HG03025 (cell line): ENCODE results near the gene SMARCB1.
"Not testable (repeated sequence)": the region's sequence is repeated elsewhere in the genome, so short reads cannot be mapped to it uniquely, and the experiment has no call there.

Source experiments
- ATAC-seq: cut with Tn5 transposase; IDR thresholded peaks from one replicate; pipeline ENCODE4 v1.9.1; 2021; ENCODE audit warnings: mild to moderate bottlenecking, moderate library complexity; ENCODE audit not compliant: unreplicated experiment, low FRiP score

Gene SMARCB1

DNA sequence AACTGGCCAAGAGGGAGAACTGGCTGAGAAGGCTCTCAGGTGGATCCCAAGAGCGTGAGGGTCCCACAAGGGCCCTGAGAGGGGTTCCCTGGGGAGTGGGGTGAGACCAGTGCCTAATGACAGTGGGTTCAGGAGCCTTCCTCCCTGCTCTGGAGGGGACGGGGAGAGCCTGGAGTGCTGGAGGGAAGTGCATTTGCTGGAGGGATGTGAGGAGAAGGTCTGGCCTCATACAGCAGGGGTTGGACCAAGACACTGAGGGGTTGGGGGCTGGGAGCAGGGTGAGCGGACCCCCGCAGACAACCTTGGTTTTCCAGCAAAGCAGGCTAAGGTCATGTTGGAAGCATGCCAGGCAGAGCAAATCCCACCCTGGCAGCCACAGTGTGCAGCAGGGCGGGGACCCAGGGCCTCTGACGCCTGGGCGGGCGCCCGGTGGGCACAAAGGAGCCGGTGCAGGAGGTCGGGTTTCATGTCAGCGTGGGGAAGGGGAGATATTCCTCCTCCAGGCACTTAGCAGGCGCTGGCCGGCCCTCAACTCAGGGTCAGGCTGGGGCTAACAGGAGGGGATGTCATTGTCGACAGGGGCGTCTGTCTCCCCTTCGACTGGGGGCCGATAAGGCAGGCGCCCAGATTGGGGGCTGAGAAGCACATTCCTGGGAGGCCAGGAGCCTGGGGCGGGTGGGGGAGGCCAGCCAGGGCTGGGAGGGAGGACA is 55.1 kb downstream of the SMARCB1 start:
- no peak for ATAC-seq

DNA sequence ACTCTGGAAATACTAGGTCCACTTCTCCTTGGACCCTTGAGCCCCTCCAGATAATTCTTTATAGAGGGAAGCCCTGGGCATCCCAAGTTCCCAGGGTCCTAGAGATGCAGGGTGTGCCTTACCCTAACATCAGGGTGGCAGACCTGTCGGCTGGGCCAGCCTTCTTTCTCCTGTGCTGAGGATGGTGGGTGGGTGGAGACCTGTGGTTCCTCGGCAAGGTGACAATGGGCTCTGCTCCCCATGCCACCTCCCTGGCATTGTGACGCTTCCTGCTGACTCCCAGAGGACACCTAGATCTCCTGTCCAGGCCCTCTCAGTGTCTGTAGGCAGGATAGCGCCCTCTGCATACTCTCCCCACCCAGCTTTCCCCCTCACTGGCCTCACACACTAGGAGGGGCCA is 55.8 kb downstream of the SMARCB1 start:
- no peak for ATAC-seq

GRCh38 chr22:23844739-23845202 is 58.0 kb downstream of the SMARCB1 start:
- no peak for ATAC-seq

GRCh38 chr22:23845265-23846080 is 58.7 kb downstream of the SMARCB1 start:
- no peak for ATAC-seq

DNA sequence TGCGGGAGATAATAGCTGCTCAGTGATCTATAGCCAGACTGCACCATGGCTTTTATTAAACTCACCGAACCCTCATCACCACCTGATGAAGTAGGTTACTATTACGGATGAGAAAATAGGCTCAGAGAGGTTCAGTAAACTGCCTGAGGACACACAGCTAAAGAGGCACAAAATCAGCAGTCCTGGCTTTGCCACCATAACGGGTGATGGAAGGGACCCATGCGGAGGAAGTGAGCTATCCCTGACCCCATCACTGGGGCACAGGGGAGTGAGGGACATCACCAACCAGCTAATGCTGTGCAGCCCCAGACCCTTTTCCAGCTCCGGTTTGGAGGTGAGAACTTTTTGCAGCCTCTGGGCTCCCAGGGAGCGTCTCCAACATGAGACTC is 59.3 kb downstream of the SMARCB1 start:
- no peak for ATAC-seq

- ATAC-seq, result no peak
Observed at GRCh38 chr22:23847310-23847920, 60.6 kb downstream of the SMARCB1 start.

DNA sequence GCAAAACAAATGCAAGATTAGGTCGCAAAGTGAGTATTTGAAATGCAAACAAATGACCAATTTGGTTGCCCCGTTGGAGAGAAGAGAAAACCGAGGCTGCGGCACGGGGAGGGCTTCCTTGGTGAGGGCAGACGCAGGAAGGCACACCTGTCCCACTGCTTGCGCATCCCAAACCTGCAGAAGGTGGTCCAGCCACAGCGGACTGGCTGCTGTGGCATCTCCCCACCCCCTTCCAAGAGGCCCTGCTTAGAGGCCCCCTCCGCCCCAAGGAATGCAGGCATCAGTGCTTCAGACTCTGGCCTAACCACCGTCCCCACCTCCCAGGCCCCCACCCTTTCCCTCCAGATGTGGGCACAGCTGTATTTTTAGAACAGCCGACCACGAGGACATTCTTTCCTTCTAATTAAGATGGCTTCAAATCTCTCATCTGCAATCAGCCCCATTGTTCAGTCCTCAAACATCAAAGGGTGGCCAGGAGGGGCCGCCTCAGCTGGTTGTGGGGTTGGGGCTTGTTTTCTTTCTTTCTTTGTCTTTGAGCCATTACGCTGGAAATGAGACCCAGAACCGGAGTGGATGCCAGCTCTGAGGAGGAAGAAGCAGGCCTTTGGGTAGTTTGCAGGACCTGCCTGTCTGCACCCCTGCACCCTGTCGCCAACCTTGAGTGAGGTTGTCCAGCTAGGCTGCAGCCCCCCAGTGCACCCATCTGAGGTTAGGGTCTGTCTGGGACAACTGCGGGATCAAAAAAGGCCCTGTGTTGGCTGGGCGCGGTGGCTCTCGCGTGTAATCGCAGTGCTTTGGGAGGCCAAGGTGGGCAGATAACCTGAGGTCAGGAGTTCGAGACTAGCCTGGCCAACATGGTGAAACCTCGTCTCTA is 61.5 kb downstream of the SMARCB1 start:
- no peak for ATAC-seq

- no peak for ATAC-seq
Observed at GRCh38 chr22:23849009-23850006, 62.5 kb downstream of the SMARCB1 start.

DNA sequence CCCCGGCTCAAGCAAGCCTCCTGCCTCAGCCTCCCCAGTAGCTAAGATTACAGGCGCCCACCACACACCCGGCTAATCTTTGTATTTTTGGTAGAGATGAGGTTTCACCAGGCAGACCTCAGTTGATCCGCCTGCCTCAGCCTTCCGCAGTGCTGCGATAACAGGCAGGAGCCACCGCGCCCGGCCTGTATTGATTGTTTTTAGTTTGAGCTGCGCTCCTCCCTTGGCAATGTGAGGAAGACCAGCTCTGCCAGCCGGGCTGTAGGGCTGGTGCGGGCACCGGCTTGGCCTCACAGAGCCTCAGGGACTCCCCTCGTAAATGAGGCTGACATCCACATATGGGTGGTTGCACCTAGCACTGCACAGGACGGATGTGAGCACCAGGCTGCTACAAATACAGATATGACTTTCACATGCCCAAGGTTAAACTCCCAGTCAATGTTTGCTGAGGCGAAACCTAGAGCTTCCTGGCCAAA is 63.4 kb downstream of the SMARCB1 start:
- no peak for ATAC-seq

DNA sequence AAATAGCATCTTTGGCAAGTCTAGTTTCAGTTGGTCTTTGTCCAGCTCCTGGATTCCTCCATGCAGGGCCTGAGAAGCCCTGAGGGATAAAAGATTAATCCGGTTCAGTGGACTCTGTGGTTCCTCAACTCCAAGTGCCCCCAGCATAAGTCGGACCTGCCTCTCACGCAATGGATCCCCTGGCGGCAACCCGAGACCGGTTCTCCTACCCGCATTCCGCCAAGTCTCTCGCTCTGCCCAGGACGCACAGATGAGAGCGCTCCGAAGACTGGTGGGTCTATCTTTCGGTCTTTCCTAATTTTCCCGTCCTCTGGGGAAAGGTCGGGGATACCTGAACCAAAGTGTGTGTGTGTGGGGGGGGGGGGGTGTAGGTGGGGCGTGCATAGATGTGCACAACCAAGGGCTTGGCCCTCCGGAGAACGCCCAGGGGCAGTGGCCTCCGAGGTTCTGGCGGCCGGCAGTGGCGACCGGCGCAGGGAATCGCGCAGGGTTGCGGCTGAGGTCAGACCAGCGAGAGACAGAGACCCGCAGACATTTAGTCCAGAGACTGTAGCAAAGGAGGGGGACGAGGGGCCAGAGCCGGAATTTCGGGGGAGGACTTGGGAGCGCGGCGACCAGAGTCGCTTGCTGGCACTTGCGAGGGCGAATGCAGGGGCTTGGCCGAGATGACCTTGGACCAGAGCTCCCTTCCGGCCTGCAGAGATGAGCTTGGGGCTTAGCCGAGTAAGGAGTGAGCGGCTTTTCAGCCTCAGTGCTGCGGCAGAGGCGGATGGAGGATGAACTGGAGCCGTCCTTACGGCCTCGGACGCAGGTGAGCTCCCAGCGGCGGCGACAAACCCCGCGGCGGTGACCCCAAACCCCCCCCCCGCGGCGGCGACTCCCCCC is 70.2 kb downstream of the SMARCB1 start:
- ATAC-seq, result peak; percentile 31

GRCh38 chr22:23857606-23858483 is 71.1 kb downstream of the SMARCB1 start, which contains the start of gene SLC2A11:
SLC2A11 (plus strand) TSS chr22:23857875; CDS start chr22:23858000, 125 bp downstream.
- peak; percentile 92 for ATAC-seq

DNA sequence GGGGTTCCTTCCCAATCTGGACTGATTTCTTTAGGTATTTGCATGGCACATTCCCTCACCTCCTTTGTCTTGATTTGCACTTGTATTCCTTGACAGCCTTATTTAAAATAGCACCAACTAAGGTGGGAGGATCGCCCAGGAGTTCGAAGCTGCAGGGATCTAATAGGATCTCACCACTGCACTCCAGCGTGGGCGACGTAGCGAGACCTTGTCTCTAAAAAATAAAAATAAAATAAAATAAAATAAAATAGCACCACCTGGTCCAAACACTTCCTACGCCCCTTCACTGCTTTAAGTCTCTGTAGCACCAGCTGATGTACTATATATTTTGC is 71.7 kb downstream of the SMARCB1 start:
- no peak for ATAC-seq

- ATAC-seq, result no peak
Observed at GRCh38 chr22:23859201-23859600, 72.4 kb downstream of the SMARCB1 start.

DNA sequence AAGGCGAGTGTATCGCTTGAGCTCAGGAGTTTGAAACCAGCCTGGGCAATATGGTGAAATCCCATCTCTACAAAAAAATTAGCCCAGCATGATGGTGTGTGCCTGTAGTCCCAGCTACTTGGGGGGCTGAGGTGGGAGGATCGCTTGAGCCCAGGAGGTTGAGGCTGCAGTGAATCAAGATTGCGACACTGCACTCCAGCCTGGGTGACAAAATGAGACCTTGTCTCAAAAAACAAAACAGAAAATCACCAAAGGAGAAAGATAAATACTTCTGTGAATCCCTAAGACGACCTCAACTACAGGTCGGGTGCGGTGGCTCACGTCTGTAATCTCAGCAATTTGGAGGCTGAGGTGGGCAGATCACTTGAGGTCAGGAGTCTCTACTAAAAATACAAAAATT is 73.4 kb downstream of the SMARCB1 start:
- ATAC-seq, result not testable (repeated sequence)

GRCh38 chr22:23862103-23862502 is 75.3 kb downstream of the SMARCB1 start:
- no peak for ATAC-seq

DNA sequence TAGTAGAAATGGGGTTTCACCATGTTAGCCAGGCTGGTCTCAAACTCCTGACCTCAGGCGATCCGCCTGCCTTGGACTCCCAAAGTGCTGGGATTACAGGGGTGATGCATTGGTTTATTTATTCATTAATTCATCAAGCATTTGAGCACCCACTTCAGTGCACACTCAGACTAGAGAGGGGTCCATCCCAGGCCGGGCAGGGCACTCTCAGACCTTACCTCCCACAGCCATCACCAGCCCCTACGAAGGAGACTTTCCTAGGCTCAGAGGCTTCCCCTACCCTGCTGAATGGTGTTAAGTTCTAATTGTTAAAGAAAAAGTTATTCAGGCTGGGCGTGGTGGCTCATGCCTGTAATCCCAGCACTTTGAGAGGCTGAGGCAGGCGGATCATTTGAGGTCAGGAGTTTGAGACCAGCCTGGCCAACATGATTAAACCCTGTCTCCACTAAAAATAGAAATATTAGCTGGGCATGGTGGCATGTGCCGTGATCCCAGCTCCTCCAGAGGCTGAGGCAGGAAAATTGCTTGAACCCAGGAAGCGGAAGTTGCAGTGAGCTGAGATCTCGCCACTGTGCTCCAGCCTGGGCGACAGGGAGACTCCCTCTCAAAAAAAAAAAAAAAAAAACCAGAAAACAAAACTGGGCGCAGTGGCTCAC is 77.9 kb downstream of the SMARCB1 start:
- ATAC-seq, result not testable (repeated sequence)

DNA sequence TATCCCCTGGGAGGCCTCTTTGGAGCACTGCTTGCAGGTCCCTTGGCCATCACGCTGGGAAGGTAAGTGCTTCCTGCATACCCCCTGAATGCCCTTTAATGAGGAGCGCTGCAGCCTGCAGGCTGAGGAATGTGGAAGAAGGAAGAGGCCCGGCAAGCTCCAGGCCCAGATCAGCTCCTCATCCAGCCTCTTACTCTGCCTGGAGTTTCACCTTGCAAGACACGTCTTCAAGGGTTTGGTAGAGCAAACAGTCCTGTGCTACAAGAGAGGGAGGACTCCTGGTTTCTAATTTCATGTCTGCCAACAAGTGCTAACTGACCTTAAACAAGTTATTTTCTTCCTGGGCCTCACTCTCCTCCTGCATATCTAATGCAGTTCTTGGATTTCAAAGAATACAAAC is 81.8 kb downstream of the SMARCB1 start:
- no peak for ATAC-seq
